HG03066 (cell line): ENCODE data around the gene TMEM150A.
A peak's percentile ranks its signal among the peaks of the same experiment; 100 is the strongest.
"Not testable (repeated sequence)": the region's sequence is repeated elsewhere in the genome, so short reads cannot be mapped to it uniquely, and the experiment has no call there.

ENCODE experiments used
- ATAC-seq: cut with Tn5 transposase; IDR thresholded peaks from one replicate; pipeline ENCODE4 v1.9.1; 2021; ENCODE audit warnings: low read depth; ENCODE audit not compliant: unreplicated experiment

TMEM150A gene

DNA sequence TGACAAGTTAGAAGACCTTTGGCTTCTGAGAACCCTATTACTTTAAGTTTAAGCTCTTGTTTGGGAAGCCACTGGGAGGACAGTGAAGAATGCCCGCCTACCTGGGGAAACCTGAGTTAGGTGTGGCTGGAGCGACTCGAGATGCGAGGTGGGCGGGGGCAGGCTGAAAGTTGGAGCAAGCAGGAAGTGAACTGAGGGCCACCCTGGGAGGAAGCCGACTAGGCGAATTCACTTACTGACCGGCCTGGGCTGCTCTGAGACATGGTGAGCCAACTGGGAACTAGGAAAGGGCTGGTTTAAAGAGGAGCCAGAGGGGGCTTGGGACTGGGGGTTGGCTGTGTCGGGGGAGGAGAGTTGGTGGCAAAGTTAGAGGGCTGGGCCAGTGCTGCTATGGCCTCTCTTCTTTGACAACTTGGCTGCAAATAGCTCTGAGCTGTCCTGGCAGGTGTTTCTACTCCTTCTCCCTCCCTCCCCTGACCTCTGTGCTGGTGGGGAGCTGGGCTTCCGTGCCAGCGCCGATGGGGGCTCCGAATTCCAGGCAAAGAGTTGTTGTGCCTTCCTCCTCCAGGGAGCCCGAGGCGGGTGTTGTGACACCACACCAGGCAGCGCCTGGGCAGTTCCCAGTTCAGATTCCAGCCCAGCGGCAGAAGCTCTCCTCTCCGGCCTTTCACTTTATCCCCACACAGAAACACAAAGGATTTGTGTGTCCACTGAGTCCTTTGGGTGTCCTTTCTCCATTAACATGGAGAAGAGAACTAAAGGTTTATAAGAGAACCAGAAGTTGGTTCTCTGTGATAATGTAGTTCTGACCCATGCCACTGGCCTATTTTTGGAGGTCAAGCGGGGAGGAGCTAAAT, 24.9 kb downstream of the TMEM150A start, which contains the start of gene VAMP8:
Gene VAMP8 (plus strand): TSS at position 201 of the 857 bp plus-strand sequence. CDS start 61 bp downstream, at position 262.
- peak; percentile 62 for ATAC-seq

DNA sequence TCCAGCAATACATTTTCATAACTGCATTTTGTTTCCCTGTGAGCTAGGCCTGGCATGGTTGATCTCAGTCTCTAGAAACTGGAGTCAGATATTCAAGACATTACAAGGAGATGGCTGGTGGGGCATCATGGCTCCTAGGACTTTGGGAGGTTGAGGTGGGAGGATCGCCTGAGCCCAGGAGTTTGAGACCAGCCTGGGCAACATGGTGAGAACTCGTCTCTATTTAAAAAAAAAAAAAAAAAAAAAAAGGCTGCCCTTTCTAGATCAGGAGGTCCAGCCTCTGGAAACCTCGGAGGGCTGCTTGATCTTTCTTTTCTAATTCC, 25.5 kb downstream of the TMEM150A start:
- no peak for ATAC-seq

DNA sequence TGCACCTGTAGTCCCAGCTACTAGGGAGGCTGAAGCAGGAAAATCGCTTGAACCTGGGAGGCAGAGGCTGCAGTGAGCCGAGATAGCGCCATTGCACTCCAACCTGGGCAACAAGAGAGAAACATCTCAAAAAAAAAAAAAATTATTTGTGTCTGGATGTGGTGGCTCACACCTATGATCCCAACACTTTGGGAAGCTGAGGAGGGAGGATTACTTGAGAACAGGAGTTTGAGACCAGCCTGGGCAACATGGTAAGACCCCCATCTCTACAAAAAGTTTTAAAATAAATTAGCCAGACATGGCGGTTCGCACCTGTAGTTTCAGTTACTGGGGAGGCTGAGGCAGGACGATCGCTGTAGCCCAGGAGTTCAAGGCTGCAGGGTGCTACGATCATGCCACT, 26.8 kb downstream of the TMEM150A start:
- no peak for ATAC-seq

DNA sequence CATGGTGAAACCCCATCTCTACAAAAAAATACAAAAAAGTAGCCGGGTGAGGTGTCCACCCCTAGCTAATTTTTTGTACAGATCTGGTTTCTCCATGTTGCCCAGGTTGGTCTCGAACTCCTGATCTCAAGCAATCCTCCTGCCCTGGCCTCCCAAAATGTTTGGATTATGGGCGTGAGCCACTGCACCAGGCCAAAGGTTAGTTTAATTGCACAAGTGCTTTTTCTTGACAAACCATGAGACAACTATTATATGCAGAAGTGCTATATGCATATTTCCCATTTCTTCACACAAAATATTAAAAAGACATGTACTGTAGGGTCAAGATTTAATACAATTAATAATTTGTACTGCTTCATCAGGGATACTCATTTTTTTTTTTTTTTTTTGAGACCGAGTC, 36.2 kb downstream of the TMEM150A start:
- ATAC-seq: no peak

DNA sequence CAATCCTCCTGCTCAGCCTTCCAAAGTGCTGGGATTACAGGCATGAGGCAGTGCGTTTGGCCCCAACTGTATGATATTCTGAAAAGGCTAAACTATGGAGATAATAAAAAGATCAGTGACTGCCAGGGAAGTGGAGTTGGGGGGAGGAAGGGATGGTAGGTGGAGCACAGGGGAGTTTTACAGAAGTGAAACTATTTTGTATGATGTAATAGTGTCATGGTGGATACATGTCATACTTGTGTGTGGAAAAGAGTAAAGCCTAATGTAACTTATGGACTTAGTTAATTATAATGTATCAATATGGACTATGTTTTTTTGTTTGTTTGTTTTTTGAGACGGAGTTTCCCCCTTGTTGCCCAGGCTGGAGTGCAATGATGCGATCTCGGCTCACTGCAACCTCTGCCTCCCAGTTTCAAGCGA, 38.3 kb downstream of the TMEM150A start:
- no peak for ATAC-seq

DNA sequence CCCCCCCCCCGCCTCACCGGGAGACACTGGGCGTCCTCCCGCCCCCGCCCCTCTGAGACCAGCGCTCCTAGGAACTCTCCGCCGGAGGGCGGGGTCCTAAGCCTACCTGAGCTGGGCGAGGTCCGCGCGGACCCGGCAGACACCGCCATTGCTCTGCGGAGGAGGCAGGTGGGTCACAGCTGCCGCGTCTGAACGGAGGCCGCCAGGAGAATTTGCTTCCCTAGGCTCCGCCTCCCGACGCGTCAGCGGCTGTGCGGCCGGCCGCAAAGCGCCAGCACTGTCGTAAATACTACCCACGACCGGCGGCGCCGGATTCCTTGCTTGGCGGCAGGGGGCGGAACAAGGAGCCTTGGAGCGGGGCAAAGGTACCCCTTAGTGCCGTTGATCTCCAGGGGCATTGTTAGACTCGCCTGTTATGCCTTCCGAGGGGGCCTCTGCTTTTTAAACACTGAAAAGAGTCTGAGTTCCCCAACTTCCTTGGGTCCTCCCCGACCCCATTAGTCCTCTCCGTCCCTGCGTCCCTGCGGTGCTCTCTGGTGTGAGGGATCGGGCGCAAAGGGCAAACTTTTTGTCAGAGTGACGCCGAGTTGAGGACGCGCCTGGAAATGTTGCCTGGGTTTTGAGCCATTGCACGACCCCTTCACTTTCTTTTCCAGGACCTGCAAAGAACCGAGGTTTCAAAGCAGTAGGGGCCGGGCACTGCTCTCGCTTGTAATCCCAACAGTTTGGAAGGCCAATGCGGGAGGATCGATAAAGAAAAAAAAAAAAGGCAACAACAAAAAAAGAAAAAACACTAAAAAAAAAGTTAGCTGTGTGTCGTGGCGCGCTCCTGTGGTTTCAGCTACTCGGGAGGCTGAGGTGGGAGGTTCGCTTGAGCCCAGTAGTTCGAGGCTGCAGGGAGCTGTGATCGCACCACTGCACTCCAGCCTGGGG, 41.0 kb downstream of the TMEM150A start, which contains the start of gene GGCX:
Gene GGCX (minus strand): TSS at position 214 of the 933 bp plus-strand sequence. CDS start 65 bp downstream, at position 149.
- ATAC-seq: peak; percentile 86

DNA sequence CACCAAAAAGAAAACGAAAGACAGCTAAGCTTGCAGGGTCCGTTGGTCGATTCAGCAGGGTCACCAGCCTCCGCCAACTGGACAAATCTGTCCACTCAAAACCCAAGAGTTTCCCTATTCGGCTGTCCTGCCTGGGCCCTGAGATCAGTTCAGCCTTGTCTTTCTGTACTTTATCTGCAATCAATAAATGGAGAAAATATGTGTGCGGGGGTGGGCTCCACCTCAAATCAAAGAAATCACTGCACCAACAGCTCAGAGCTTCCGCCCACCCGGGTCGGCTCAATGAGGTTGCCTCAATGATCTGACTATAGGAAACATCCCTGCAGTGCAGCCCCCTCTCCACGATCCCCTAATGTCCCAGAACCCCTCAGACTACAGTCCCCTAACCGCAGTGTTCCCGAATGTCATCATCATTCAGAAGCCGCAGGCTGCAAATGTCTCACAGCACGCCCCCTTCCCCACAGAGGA, 41.7 kb downstream of the TMEM150A start:
- ATAC-seq: peak; percentile 12

DNA sequence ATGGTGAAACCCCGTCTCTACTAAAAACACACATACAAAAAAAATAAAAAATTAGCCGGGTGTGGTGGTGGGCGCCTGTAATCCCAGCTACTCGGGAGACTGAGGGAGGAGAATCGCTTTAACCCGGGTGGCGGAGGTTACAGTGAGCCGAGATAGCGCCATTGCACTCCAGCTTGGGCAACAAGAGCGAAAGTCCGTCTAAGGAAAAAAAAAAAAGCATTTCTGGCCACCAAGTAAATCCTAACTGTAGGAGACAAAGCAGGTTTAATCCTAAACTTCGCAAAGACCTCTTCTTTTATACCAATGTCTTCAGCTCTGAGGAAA, 42.1 kb downstream of the TMEM150A start:
- not testable (repeated sequence) for ATAC-seq

DNA sequence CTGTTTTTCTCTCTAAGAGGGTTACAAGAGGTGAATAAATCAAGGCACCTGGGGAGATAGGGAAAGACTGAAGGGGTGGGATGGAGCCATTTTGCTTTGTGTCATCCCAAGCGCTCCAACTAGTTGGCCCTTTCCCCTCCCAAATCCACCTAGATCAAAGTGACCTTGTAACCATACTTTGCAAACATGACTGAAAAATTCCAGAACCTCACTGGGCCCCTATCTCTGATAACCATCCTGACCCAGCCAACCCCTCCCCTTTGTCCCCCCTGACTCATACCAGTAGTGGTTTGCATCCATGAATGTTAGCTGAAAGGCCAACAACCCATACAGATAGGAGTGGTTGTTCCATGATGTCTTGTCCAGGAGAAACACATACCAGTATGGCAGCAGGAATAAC, 44.3 kb downstream of the TMEM150A start:
- no peak for ATAC-seq

DNA sequence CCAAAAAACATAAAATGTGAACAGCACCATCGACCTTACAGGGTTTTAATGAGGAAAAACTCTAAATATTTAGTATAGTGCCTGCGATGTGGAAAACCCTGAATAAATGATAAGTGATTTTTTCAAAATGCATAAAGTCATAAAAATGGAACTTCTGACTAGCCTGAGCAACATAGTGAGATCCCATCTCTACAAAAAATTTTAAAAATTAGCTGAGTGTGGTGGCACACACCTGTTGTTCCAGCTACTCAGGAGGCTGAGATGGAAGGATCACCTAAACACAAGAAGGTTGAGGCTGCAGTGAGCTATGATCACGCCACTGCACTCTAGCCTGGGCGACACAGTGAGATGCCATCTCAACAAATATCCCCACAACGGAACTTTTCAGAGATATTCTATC, 45.4 kb downstream of the TMEM150A start:
- ATAC-seq: no peak

DNA sequence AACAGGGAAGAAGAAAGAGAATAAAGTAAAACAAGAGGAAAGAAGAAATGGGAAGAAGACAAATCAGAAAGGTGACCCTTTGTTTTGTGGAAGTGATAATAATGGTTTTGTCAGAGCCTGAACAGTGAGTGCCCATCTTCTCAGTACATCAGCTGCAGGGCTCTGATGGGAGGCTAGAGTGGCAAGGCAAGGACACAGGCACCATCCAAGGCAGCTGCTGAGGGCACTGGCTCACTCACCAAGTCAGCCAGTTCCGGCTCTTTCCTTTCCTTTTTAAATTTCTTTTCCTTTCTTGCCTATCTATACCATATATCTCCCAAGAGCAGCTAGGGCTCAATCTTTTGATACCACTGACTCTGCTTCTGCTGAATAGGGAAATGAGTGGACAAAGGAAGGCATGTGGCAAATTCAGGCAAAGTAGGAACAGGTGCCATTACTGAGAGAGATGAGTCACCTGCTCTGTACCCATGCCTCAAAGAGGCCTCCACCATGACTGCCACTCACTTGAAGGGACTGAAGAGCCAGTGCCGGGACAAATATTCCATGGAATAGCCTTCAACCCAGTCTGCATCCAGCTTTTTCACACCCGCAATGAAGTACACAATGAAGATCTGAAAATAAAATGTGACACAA, 47.4 kb downstream of the TMEM150A start:
- ATAC-seq: no peak

DNA sequence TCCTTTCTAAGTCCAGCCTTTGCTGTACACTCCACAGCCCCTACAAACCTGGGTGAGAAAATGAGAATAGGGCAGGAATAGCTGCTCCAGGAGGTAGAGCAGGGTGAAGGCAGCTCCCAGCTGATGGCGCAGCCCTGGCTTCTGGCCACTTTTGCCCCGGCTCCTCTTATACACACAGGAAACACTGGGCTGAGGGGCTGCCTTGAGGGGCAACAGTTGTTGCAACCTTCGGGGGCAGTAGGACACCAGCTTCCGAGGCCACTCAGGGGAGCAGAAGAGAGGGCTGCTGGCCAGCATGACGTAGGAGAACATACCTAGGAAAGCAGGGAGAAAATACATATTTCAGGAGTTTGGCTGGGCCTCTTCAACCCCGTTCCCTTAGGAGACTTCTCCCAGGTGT, 49.3 kb downstream of the TMEM150A start:
- ATAC-seq: no peak

DNA sequence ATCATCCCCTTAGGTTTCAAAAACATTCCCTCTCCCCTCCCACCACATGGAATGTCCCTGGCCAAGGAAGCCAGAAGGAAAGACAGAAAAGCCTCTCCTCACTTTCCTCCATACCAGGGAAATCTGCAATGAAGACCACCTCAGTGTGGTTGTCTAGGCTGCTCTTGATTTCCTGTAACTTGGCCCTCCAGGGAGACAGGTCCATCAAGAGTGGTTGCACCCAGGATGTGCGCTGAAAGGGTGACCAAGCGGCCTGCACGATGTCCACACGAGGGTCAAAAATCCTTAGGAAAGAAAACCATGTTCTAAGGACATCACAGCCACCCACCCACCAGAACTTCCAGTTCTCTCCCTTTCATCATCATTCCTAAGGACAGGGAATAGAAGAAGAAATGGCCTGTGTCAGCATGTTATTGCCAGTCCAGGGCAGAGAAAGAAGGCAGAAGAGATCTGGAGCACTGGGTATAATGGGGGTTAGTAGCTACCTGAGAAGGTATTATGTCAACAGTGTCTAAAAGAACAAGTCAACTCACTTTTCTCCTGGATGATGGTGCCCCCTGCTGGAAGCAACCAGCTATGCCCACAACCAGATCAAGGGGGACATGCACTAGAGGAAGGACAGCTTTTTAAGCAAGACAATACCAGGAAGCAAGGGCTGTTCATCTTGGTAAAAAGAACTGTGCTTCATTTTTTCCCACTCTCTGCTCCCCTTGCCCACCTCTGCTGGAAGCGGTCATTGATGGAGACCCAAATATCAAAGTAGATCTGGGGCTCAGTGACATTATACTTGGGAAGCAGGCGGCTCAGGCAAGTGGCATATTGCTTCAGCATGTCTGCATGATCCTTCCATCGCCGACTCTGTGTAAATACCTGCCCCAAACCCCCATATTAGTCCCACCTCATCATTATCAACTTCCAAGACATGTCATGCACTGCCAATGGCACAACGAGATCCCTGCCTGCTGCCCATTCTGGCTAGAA, 50.5 kb downstream of the TMEM150A start:
- peak; percentile 77 for ATAC-seq

DNA sequence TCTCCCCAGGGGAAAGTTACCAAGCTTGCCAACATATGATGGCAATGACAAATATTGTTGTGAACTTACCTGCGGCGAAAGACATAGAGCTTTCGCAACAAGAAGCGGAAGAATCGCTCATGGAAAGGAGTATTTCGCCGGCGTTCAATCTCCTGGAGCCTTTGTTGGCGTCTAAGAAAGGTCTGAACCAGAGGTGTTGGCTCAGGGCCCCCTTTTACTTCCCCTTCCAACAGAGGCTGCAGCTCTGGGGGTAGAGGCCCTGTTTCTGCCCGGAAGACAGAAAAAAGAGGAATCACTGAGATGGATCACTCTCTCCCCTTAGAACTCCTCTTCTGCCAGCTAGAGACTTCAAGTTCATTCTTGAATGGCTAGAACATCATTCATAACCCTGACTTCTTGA, 52.0 kb downstream of the TMEM150A start:
- no peak for ATAC-seq

DNA sequence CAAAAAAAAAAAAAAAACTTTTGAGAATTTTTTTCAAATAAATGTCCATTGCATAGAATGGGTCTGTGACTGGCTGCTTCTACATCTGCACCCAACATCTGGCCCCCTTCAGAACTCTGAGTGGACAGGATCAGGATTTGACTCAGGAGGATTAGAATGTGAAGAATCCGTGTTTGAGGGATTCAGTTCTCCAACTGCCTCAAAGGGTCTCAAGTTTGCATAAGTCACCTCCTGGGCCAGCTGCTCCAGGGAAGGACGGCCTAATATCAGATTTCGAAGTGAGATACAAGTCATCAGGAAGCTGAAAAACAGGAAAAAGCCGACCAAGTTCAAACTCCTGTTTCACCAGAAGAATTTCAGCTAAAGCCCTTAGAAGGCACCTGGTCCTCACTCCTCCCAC, 52.7 kb downstream of the TMEM150A start:
- no peak for ATAC-seq

DNA sequence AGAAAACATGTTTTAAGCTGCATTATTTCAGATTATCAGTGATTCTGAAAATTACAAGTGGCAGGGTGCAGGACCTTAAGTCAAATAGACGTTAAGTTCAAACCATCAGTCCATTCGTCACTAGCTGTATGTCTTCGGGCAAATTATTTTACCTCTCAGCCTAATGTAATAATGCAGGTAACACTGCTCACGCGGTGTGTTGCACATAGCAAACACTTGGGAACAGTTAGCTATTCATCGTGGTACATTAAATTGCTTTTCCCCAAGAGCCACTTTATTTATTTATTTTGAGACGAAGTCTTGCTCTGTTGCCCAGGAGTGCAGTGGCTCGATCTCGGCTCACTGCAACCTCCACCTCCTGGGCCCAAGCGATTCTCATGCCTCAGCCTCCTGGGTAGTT, 53.4 kb downstream of the TMEM150A start:
- no peak for ATAC-seq

DNA sequence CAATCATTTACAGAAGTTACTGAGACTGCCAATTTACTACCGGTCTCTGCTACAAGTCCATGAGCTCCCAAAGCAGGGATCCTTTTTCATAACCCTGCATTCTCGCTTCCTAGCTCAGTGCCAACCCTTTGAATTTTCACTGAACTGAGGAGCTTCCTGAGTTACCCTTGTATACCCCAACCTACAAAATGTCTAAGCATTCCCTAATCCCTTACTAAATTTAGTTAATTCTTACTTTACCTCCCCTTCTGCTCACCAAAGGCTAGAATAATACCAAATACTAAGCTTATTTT, 53.9 kb downstream of the TMEM150A start:
- ATAC-seq: no peak
